HG03135 (cell line): ENCODE measurements around the gene MEX3B.
"Not testable (repeated sequence)": the region's sequence is repeated elsewhere in the genome, so short reads cannot be mapped to it uniquely, and the experiment has no call there.

ENCODE experiments used
- ATAC-seq: cut with Tn5 transposase; IDR thresholded peaks from one replicate; pipeline ENCODE4 v1.9.1; 2021; ENCODE audit warnings: mild to moderate bottlenecking, moderate library complexity; ENCODE audit not compliant: unreplicated experiment

Gene MEX3B

DNA sequence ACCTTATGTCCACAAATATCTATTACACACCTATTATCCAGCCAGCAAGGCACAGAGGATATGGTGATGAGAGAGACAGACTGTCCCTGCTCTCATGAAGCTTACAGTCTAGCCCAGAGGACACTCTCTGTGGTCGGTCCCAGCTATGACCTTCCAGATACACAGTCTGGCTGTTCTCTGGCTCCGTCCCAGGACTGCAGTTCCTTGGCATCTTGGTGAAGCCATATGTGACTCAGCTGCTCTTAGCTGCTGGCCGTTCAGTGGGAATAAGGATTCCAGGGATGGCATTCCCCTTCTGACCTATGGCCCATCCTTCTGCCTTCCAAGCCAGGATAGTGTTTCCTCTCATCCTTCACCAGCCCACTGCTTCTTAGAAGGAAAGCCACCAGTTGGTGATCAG lies 30.8 kb downstream of the MEX3B start:
- no peak for ATAC-seq

DNA sequence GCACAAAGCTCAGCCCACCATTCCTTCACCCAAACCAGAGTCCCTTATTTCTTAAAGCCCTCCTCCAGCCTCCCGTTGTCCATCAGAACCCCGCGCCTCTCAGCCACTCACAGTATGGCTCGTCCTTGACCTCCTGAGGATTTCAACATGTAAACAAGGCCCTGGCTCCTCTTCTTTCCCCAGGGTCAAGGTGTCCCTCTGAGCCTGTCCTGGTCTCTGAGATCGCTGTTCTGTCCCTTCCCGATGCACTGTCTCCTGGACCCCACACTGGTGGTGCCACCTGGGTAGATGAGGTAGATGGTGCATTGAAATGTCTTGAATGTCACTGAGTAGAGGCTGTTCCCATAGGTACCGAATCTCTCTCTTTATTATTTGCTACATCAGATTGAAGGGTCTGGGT lies 32.9 kb downstream of the MEX3B start:
- no peak for ATAC-seq

- ATAC-seq = no peak
Measured at GRCh38 chr15:82005239-82005638, 40.6 kb downstream of the MEX3B start.

DNA sequence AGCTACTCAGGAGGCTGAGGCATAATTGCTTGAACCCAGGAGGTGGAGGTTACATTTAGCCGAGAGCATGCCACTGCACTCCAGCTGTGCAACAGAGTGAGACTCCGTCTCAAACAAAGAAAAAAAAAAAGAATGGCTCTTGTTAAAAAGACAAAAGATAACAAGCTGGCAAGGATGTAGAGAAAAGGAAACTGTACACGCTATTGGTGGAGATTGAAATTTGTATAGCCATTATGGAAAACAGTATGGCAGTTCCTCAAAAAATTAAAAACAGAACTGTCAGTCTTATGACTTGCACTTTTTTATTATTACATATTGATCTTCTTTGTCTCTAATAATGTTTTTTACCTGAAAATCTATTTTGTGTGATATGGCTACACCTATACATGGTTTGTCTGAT lies 41.9 kb downstream of the MEX3B start:
- ATAC-seq = no peak

GRCh38 chr15:81995081-81995480 lies 50.7 kb downstream of the MEX3B start:
- not testable (repeated sequence) for ATAC-seq

DNA sequence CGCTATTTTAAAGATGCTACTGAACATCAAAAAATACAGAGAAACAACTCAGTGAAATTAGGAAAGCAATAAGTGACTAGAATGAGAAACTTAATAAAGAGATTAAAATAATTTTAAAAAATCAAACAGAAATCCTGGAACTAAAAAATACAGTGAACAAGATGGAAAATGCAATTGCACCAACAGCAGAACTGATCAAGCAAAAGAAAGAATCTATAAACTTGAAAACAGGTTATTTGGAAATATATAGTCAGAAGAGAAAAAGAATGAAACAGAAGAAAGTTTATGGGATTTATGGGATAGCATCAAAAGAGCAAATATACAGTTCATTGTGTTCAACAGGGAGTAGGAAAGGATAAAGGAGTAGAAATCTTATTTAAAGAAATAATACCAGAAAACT lies 53.3 kb downstream of the MEX3B start:
- ATAC-seq = no peak
